DOHH2 (cell line): Measurements from ENCODE around the gene ST3GAL4.

Experiments
- H3F3A ChIP-seq: fragments of 200-600 bp; sonication (generic), shearing (Covaris generic); 2 replicates; pipeline ENCODE4 v1.6.0; 2016; ENCODE audit warnings: antibody characterized with exemption, mild to moderate bottlenecking; ENCODE audit not compliant: control insufficient read depth, insufficient read depth
- H3K27ac ChIP-seq: fragments of 200-600 bp; sonication (generic); 2 replicates; pipeline ENCODE4 v1.5.1; 2014; ENCODE audit warnings: low read depth, mild to moderate bottlenecking, low read length, moderate library complexity
- H3K27me3 ChIP-seq: fragments of 200-600 bp; sonication (generic); 2 replicates; pipeline ENCODE4 v1.6.1; 2014; ENCODE audit warnings: mild to moderate bottlenecking, low read length, mixed read lengths; ENCODE audit not compliant: control insufficient read depth
- H3K36me3 ChIP-seq: fragments of 200-600 bp; sonication (generic); 2 replicates; pipeline ENCODE4 v1.6.1; 2014; ENCODE audit warnings: mild to moderate bottlenecking, low read length, moderate library complexity, mixed read lengths; ENCODE audit not compliant: control insufficient read depth
- H3K4me1 ChIP-seq: fragments of 200-600 bp; sonication (generic); 2 replicates; pipeline ENCODE4 v1.6.1; 2014; ENCODE audit warnings: mild to moderate bottlenecking, low read length, mixed read lengths; ENCODE audit not compliant: control insufficient read depth
- H3K4me2 ChIP-seq: fragments of 200-600 bp; sonication (generic); 2 replicates; pipeline ENCODE4 v1.6.0; 2014; ENCODE audit warnings: mild to moderate bottlenecking, low read length, moderate library complexity
- H3K4me3 ChIP-seq: fragments of 200-600 bp; sonication (generic); 2 replicates; pipeline ENCODE4 v1.5.1; 2014; ENCODE audit warnings: mild to moderate bottlenecking, low read length, mixed read lengths
- H3K79me2 ChIP-seq: fragments of 200-600 bp; sonication (generic); 2 replicates; pipeline ENCODE4 v1.6.1; 2014; ENCODE audit warnings: mild to moderate bottlenecking, low read length, mixed read lengths; ENCODE audit not compliant: control insufficient read depth
- H3K9me2 ChIP-seq: fragments of 200-600 bp; sonication (generic); replicated peaks from 2 replicates; pipeline ENCODE4 v1.6.1; 2014; ENCODE audit warnings: mild to moderate bottlenecking, low read length, mixed read lengths; ENCODE audit not compliant: control insufficient read depth
- H3K9me3 ChIP-seq: fragments of 200-600 bp; sonication (generic); 2 replicates; pipeline ENCODE4 v1.6.1; 2014; ENCODE audit warnings: antibody characterized with exemption, low read length, mixed read lengths; ENCODE audit not compliant: control insufficient read depth, insufficient read depth
- H4K20me1 ChIP-seq: fragments of 200-600 bp; sonication (generic); 2 replicates; pipeline ENCODE4 v1.6.0; 2014; ENCODE audit warnings: low read depth, mild to moderate bottlenecking, antibody characterized with exemption, low read length, moderate library complexity; ENCODE audit not compliant: control insufficient read depth, insufficient read depth
- CTCF ChIP-seq: fragments of 200-600 bp; sonication (generic); IDR thresholded peaks from one replicate; pipeline ENCODE4 v1.5.1; 2014; ENCODE audit warnings: antibody characterized with exemption, mild to moderate bottlenecking, low read depth, low read length; ENCODE audit not compliant: poor library complexity, severe bottlenecking
- EZH2phosphoT487 ChIP-seq: fragments of 200-600 bp; sonication (generic); IDR thresholded peaks from 2 replicates; pipeline ENCODE4 v1.6.1; 2017; ENCODE audit warnings: borderline replicate concordance, mild to moderate bottlenecking, antibody characterized with exemption, low read length, moderate library complexity, mixed read lengths

The ST3GAL4 gene

GRCh38 chr11:126405374-126405773 is 49.9 kb downstream of the ST3GAL4 start:
- Histone ChIP-seq H3K9me2 (no peaks in the 10 kb centered on the region), H3K27me3 (no peaks in the 10 kb centered on the region), H4K20me1 (peaks cover 3% of the 10 kb centered on the region; the same call in 1 of the 2 replicates), H3K4me3 (no peak overlapping the region), H3K9me3 (no peaks in the 10 kb centered on the region), H3K4me2 (no peak overlapping the region), H3K79me2 (no peaks in the 10 kb centered on the region), H3F3A (no peaks in the 10 kb centered on the region), H3K4me1 (no peaks in the 10 kb centered on the region), H3K36me3 (no peaks in the 10 kb centered on the region), H3K27ac (no peak overlapping the region)
- TF ChIP-seq EZH2phosphoT487, result no peak
- no peak for TF ChIP-seq CTCF

- Histone ChIP-seq H3K4me3 (no peak overlapping the region), H3K9me3 (no peaks in the 10 kb centered on the region), H3K4me2 (no peak overlapping the region), H3K4me1 (no peaks in the 10 kb centered on the region), H3K36me3 (no peaks in the 10 kb centered on the region), H3K27ac (no peak overlapping the region), H3K79me2 (no peaks in the 10 kb centered on the region), H3K27me3 (no peaks in the 10 kb centered on the region), H4K20me1 (peaks cover 3% of the 10 kb centered on the region; the same call in 1 of the 2 replicates), H3F3A (no peaks in the 10 kb centered on the region), H3K9me2 (no peaks in the 10 kb centered on the region)
- no peak for TF ChIP-seq CTCF
- TF ChIP-seq EZH2phosphoT487, result no peak
Measured at GRCh38 chr11:126405906-126406305, 50.4 kb downstream of the ST3GAL4 start.

GRCh38 chr11:126406368-126406767 is 50.9 kb downstream of the ST3GAL4 start:
- TF ChIP-seq CTCF, result no peak
- TF ChIP-seq EZH2phosphoT487, result no peak
- Histone ChIP-seq H3K4me2 (no peak overlapping the region), H3K79me2 (no peaks in the 10 kb centered on the region)

GRCh38 chr11:126407101-126407521 is 51.6 kb downstream of the ST3GAL4 start:
- Histone ChIP-seq H3K27ac (no peak overlapping the region), H3K79me2 (no peaks in the 10 kb centered on the region), H3K27me3 (no peaks in the 10 kb centered on the region), H3F3A (no peaks in the 10 kb centered on the region), H3K36me3 (no peaks in the 10 kb centered on the region), H3K4me3 (no peak overlapping the region), H3K4me1 (no peaks in the 10 kb centered on the region), H3K4me2 (no peak overlapping the region), H3K9me3 (no peaks in the 10 kb centered on the region), H4K20me1 (peaks cover 3% of the 10 kb centered on the region; the same call in 1 of the 2 replicates), H3K9me2 (no peaks in the 10 kb centered on the region)
- no peak for TF ChIP-seq EZH2phosphoT487
- no peak for TF ChIP-seq CTCF

More at GRCh38 chr11:126406368-126406767, 50.9 kb downstream of the ST3GAL4 start:
- Histone ChIP-seq H3K27ac (no peak overlapping the region), H3K9me3 (no peaks in the 10 kb centered on the region), H3F3A (no peaks in the 10 kb centered on the region), H3K9me2 (no peaks in the 10 kb centered on the region), H4K20me1 (peaks cover 3% of the 10 kb centered on the region; the same call in 1 of the 2 replicates), H3K36me3 (no peaks in the 10 kb centered on the region), H3K4me3 (no peak overlapping the region), H3K4me1 (no peaks in the 10 kb centered on the region), H3K27me3 (no peaks in the 10 kb centered on the region)
